SIG-M5 treated with dmso at 0.1 percent for 504 hours (cell line): ENCODE results near the gene EFR3B.

Experiments used
- DNase-seq: peaks from one replicate; lab custom pipeline; 2025; ENCODE audit not compliant: unreplicated experiment; lab: John Stamatoyannopoulos, UW

Gene EFR3B

GRCh38 chr2:25178976-25179375, 137.1 kb downstream of the EFR3B start:
- DNase-seq = no peak

DNA sequence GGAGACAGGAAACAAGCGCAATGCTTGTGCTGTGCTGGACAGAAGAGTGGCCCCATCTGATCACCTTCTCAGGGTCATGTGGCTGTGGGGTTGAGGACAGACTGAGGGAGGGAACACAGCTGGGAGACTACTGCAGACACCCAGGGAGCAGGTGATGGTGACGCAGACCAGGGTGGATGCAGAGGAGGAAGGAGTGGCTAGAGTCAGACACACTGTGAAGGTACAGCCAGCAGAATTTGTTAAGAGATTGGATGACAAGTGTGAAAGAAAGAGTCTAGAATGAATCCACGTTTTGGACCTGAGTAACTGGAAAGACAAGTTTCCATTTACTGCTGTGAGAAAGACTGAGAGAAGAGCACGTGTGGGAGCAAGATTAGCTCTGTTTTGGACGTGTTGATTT, 142.4 kb downstream of the EFR3B start:
- DNase-seq = peak; percentile 61

- no peak for DNase-seq
Measured at GRCh38 chr2:25187729-25188350, 146.0 kb downstream of the EFR3B start.

DNA sequence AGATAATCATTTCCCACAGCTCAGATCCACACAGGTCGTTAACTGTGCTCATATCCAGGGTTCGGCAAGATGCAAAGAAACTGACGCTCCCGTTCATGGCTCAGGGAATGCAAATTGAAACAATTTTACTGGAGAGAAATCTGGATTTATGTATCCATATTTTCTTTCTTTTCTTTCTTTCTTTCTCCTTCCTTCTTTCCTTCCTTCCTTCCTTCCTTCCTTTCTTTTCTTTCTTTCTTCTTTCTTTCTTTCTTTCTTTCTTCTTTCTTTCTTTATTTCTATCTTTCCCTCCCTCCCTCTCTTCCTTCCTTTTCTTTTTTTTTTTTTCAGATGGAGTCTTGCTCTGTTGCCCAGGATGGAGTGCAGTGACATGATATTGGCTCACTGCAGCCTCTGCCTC, 146.5 kb downstream of the EFR3B start:
- no peak for DNase-seq

- no peak for DNase-seq
Measured at GRCh38 chr2:25190536-25190935, 148.7 kb downstream of the EFR3B start.

- no peak for DNase-seq
Measured at GRCh38 chr2:25194576-25195122, 152.8 kb downstream of the EFR3B start.

GRCh38 chr2:25197336-25198208, 155.7 kb downstream of the EFR3B start:
- DNase-seq = no peak

GRCh38 chr2:25198209-25198525, 156.3 kb downstream of the EFR3B start:
- no peak for DNase-seq

- no peak for DNase-seq
Measured at GRCh38 chr2:25198576-25198975, 156.7 kb downstream of the EFR3B start.

- no peak for DNase-seq
Measured at GRCh38 chr2:25201265-25201664, 159.4 kb downstream of the EFR3B start.

DNA sequence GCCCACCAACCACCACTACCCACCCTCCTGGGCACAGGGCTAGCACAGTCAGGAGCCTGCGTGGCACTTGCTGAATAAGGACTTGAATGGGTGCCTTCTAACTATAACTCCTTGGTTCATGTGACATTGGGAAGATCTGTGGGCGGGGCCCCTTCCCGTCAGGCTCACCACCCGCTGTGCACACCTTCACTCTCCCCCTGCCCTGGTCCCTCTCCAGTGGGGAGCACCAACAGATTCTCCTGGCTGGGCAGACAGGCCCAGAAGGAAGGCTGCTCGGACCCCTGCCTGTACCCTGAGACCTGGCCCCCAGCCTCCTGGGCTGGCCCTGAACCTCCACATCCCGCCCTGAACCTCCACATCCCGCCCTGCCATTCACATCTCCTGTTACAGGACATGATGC, 159.9 kb downstream of the EFR3B start:
- DNase-seq = no peak

GRCh38 chr2:25202275-25202674, 160.4 kb downstream of the EFR3B start:
- DNase-seq = no peak

- DNase-seq = no peak
Measured at GRCh38 chr2:25204190-25204838, 162.4 kb downstream of the EFR3B start.

DNA sequence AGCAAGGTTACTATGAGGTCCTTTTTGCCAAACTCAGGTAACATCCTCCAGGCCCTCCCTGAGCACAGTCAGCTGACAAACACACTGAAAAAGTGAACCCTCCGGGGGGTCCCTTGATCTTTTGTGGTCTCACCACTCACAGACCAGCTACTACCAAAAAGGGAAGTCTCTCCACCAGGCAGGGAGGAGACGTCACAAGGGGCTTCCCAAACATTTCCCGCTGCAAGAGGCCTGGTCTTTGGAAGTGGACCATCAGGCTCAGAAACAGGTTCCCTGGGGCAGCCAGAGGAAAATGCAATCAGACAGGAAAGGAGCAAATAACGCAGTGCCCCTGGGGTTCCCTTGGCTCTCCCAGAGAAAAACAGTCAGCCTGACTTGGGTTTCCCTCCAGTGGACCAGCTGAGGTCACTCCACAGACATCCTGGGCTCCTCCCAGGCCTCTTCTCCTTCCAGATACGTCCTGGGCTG, 165.2 kb downstream of the EFR3B start:
- peak; percentile 22 for DNase-seq
